Stimulated activated CD8-positive, alpha-beta memory T cell treated with anti-CD3 and anti-CD28 coated beads, Interleukin-12 subunit alpha, Interleukin-12 subunit beta, amount 100 ng/mL, for 24 hours (primary cell): Measurements from ENCODE around the gene GPATCH8.
"Not testable (repeated sequence)": the region's sequence is repeated elsewhere in the genome, so short reads cannot be mapped to it uniquely, and the experiment has no call there.

Experiments
- DNase-seq: peaks from one replicate; pipeline ENCODE4 v3.0.0-alpha.2; 2020; ENCODE audit errors: extremely low read depth

Gene GPATCH8

GRCh38 chr17:44503147-44504029 lies at the start of gene GPATCH8:
Gene GPATCH8, minus strand, starts transcription at chr17:44503406. Its CDS starts 36 bp downstream, at chr17:44503370.
- peak; percentile 85 for DNase-seq

- no peak for DNase-seq
Observed at GRCh38 chr17:44552361-44552760, 49.2 kb upstream of the GPATCH8 start.

- DNase-seq, result no peak
Observed at GRCh38 chr17:44549686-44550085, 46.5 kb upstream of the GPATCH8 start.

- DNase-seq, result no peak
Observed at GRCh38 chr17:44548376-44549230, 45.4 kb upstream of the GPATCH8 start.

- DNase-seq, result no peak
Observed at GRCh38 chr17:44547625-44548267, 44.5 kb upstream of the GPATCH8 start.

- DNase-seq, result no peak
Observed at GRCh38 chr17:44546671-44547606, 43.7 kb upstream of the GPATCH8 start.

GRCh38 chr17:44543905-44544523 lies 40.8 kb upstream of the GPATCH8 start:
- no peak for DNase-seq

GRCh38 chr17:44543213-44543904 lies 40.2 kb upstream of the GPATCH8 start:
- no peak for DNase-seq

- DNase-seq, result no peak
Observed at GRCh38 chr17:44541884-44542581, 38.8 kb upstream of the GPATCH8 start.

- DNase-seq, result no peak
Observed at GRCh38 chr17:44540246-44541084, 37.3 kb upstream of the GPATCH8 start.

- DNase-seq, result no peak
Observed at GRCh38 chr17:44539673-44540072, 36.5 kb upstream of the GPATCH8 start.

- DNase-seq, result not testable (repeated sequence)
Observed at GRCh38 chr17:44537922-44538321, 34.7 kb upstream of the GPATCH8 start.

- no peak for DNase-seq
Observed at GRCh38 chr17:44536090-44536953, 33.1 kb upstream of the GPATCH8 start.

GRCh38 chr17:44533533-44534246 lies 30.5 kb upstream of the GPATCH8 start:
- peak; percentile 67 for DNase-seq

GRCh38 chr17:44530896-44531418 lies 27.8 kb upstream of the GPATCH8 start:
- no peak for DNase-seq

- DNase-seq, result no peak
Observed at GRCh38 chr17:44529864-44530263, 26.7 kb upstream of the GPATCH8 start.
